SJSA1 (cell line): ENCODE data around the gene TGFA. TPM values are rescaled to one million over a fixed set of nuclear protein-coding genes. Genes with fewer than 3 reads are reported as not detected.

Source experiments
- DNase-seq, 2 experiments: peaks; one replicate each; pipeline ENCODE4 v3.0.0-alpha.2; 2015 to 2020; ENCODE audit warnings: low spot score in 2 of 2, low read depth in 1 of 2
- H3K27ac ChIP-seq: fragments of 250-450 bp; sonication (Bioruptor Pico); 2 replicates; pipeline ENCODE4 v1.5.1; 2020; ENCODE audit warnings: mild to moderate bottlenecking, moderate library complexity
- H3K27me3 ChIP-seq: fragments of 250-450 bp; sonication (Bioruptor Pico); replicated peaks from 2 replicates; pipeline ENCODE4 v1.5.1; 2020; ENCODE audit warnings: mild to moderate bottlenecking, moderate library complexity
- H3K36me3 ChIP-seq: fragments of 250-450 bp; sonication (Bioruptor Pico); 2 replicates; pipeline ENCODE4 v1.5.1; 2020; ENCODE audit warnings: mild to moderate bottlenecking
- H3K4me1 ChIP-seq: fragments of 250-450 bp; sonication (Bioruptor Pico); replicated peaks from 2 replicates; pipeline ENCODE4 v1.6.1; 2021; ENCODE audit warnings: mild to moderate bottlenecking
- H3K4me3 ChIP-seq: fragments of 250-450 bp; sonication (Bioruptor Pico); 2 replicates; pipeline ENCODE4 v1.5.1; 2020; ENCODE audit warnings: mild to moderate bottlenecking
- H3K9me3 ChIP-seq: fragments of 250-450 bp; sonication (Bioruptor Pico); replicated peaks from 2 replicates; pipeline ENCODE4 v1.5.1; 2020; ENCODE audit warnings: mild to moderate bottlenecking
- total RNA-seq: library from RNA; depleted of rRNA; stranded (reverse); fragments of >200 nt; shearing (Covaris generic); gene quantifications from 2 replicates; pipeline ENCODE4 v1.2.3, GENCODE V29; 2014

TGFA gene
- total RNA-seq, 1 experiment from 2014 or later: 0.42 TPM

GRCh38 chr2:70509565-70509964 is 44.1 kb downstream of the TGFA start:
- no peaks in the 10 kb centered on the region; the same call in 1 of the 2 replicates for H3K9me3 ChIP-seq
- no peaks in the 10 kb centered on the region for H3K36me3 ChIP-seq
- no peaks in the 10 kb centered on the region for H3K4me1 ChIP-seq
- H3K27ac ChIP-seq: no peak overlapping the region
- no peak for DNase-seq
- no peak overlapping the region for H3K4me3 ChIP-seq
- H3K27me3 ChIP-seq: peaks cover 2% of the 10 kb centered on the region; the same call in 1 of the 2 replicates

GRCh38 chr2:70508711-70509462 is 44.7 kb downstream of the TGFA start:
- Histone ChIP-seq H3K27ac (no peak overlapping the region), H3K27me3 (peaks cover 2% of the 10 kb centered on the region; the same call in 1 of the 2 replicates), H3K9me3 (no peaks in the 10 kb centered on the region; the same call in 1 of the 2 replicates), H3K4me1 (no peaks in the 10 kb centered on the region), H3K4me3 (no peak overlapping the region), H3K36me3 (no peaks in the 10 kb centered on the region)
- no peak for DNase-seq

- H3K4me1 ChIP-seq: no peaks in the 10 kb centered on the region
- no peak for DNase-seq
- H3K27me3 ChIP-seq: peaks cover 5% of the 10 kb centered on the region; the same call in 1 of the 2 replicates
- H3K36me3 ChIP-seq: no peaks in the 10 kb centered on the region
- H3K9me3 ChIP-seq: no peaks in the 10 kb centered on the region; the same call in 1 of the 2 replicates
- no peak overlapping the region for H3K4me3 ChIP-seq
- H3K27ac ChIP-seq: no peak overlapping the region
Measured at GRCh38 chr2:70505613-70506391, 47.8 kb downstream of the TGFA start.

- H3K27ac ChIP-seq: no peak overlapping the region
- H3K9me3 ChIP-seq: no peaks in the 10 kb centered on the region; the same call in 1 of the 2 replicates
- no peak for DNase-seq
- peaks cover 5% of the 10 kb centered on the region; the same call in 1 of the 2 replicates for H3K27me3 ChIP-seq
- H3K36me3 ChIP-seq: no peaks in the 10 kb centered on the region
- H3K4me3 ChIP-seq: no peak overlapping the region
- no peaks in the 10 kb centered on the region for H3K4me1 ChIP-seq
Measured at GRCh38 chr2:70504750-70505149, 48.9 kb downstream of the TGFA start.

- Histone ChIP-seq H3K27ac (no peak overlapping the region), H3K4me1 (no peaks in the 10 kb centered on the region), H3K36me3 (no peaks in the 10 kb centered on the region), H3K9me3 (no peaks in the 10 kb centered on the region; the same call in 1 of the 2 replicates), H3K4me3 (no peak overlapping the region), H3K27me3 (peaks cover 5% of the 10 kb centered on the region; the same call in 1 of the 2 replicates)
- no peak for DNase-seq
Measured at GRCh38 chr2:70503896-70504295, 49.7 kb downstream of the TGFA start.

GRCh38 chr2:70501728-70502127 is 51.9 kb downstream of the TGFA start:
- DNase-seq: no peak
- Histone ChIP-seq H3K4me3 (no peak overlapping the region), H3K27me3 (0 out of 2 replicates have a peak, but pooled peaks cover 5% of the 10 kb centered on the region), H3K36me3 (no peaks in the 10 kb centered on the region), H3K27ac (no peak overlapping the region), H3K4me1 (no peaks in the 10 kb centered on the region), H3K9me3 (no peaks in the 10 kb centered on the region; the same call in 1 of the 2 replicates)

- H3K27ac ChIP-seq: no peak overlapping the region
- H3K4me1 ChIP-seq: no peaks in the 10 kb centered on the region
- 0 out of 2 replicates have a peak, but pooled peaks cover 6% of the 10 kb centered on the region for H3K27me3 ChIP-seq
Measured at GRCh38 chr2:70501215-70501614, 52.4 kb downstream of the TGFA start.

GRCh38 chr2:70499253-70499652 is 54.4 kb downstream of the TGFA start:
- Histone ChIP-seq H3K27me3 (peaks cover 11% of the 10 kb centered on the region; the same call in 1 of the 2 replicates), H3K9me3 (no peaks in the 10 kb centered on the region), H3K36me3 (no peaks in the 10 kb centered on the region), H3K4me3 (no peak overlapping the region), H3K27ac (no peak overlapping the region), H3K4me1 (no peaks in the 10 kb centered on the region)
- DNase-seq: no peak

More at GRCh38 chr2:70501215-70501614, 52.4 kb downstream of the TGFA start:
- no peak for DNase-seq
- Histone ChIP-seq H3K4me3 (no peak overlapping the region), H3K36me3 (no peaks in the 10 kb centered on the region), H3K9me3 (no peaks in the 10 kb centered on the region)

GRCh38 chr2:70498528-70498927 is 55.1 kb downstream of the TGFA start:
- DNase-seq: no peak
- Histone ChIP-seq H3K36me3 (no peaks in the 10 kb centered on the region), H3K27ac (no peak overlapping the region), H3K4me1 (no peaks in the 10 kb centered on the region), H3K9me3 (no peaks in the 10 kb centered on the region), H3K27me3 (peaks cover 14% of the 10 kb centered on the region; the same call in 1 of the 2 replicates), H3K4me3 (no peak overlapping the region)

- Histone ChIP-seq H3K27me3 (peaks cover 14% of the 10 kb centered on the region; the same call in 1 of the 2 replicates), H3K4me1 (no peaks in the 10 kb centered on the region), H3K27ac (no peak overlapping the region), H3K36me3 (no peaks in the 10 kb centered on the region), H3K4me3 (no peak overlapping the region), H3K9me3 (no peaks in the 10 kb centered on the region)
- DNase-seq: no peak
Measured at GRCh38 chr2:70498054-70498453, 55.6 kb downstream of the TGFA start.

- Histone ChIP-seq H3K4me1 (no peaks in the 10 kb centered on the region), H3K4me3 (no peak overlapping the region), H3K9me3 (no peaks in the 10 kb centered on the region), H3K27ac (no peak overlapping the region), H3K36me3 (no peaks in the 10 kb centered on the region), H3K27me3 (peaks cover 14% of the 10 kb centered on the region; the same call in 1 of the 2 replicates)
- no peak for DNase-seq
Measured at GRCh38 chr2:70496819-70497218, 56.8 kb downstream of the TGFA start.

- H3K9me3 ChIP-seq: no peaks in the 10 kb centered on the region
- DNase-seq: no peak
- no peaks in the 10 kb centered on the region for H3K36me3 ChIP-seq
- H3K4me1 ChIP-seq: no peaks in the 10 kb centered on the region
- no peak overlapping the region for H3K27ac ChIP-seq
- no peak overlapping the region for H3K4me3 ChIP-seq
- peaks cover 11% of the 10 kb centered on the region; the same call in 1 of the 2 replicates for H3K27me3 ChIP-seq
Measured at GRCh38 chr2:70494293-70494886, 59.2 kb downstream of the TGFA start.

GRCh38 chr2:70490381-70490780 is 63.2 kb downstream of the TGFA start:
- no peaks in the 10 kb centered on the region for H3K9me3 ChIP-seq

More at GRCh38 chr2:70490381-70490780, 63.2 kb downstream of the TGFA start:
- no peak overlapping the region for H3K4me3 ChIP-seq
- no peaks in the 10 kb centered on the region for H3K4me1 ChIP-seq
- no peak overlapping the region for H3K27ac ChIP-seq
- no peak for DNase-seq
- no peaks in the 10 kb centered on the region for H3K36me3 ChIP-seq
- H3K27me3 ChIP-seq: peaks cover 8% of the 10 kb centered on the region; the same call in 1 of the 2 replicates
